Erythroblast (primary cell): ENCODE results near the gene PRDM15.

Source experiments
- DNase-seq, 2 experiments: peaks; one replicate each; lab custom pipeline; 2025; lab: John Stamatoyannopoulos, UW
- GATA1 ChIP-seq: IDR thresholded peaks from 2 replicates; pipeline ENCODE4 v1.6.1; 2011; ENCODE audit warnings: low read depth, mild to moderate bottlenecking, control low read depth, low read length, moderate library complexity
- POLR2A ChIP-seq: IDR thresholded peaks from 2 replicates; pipeline ENCODE4 v1.6.1; 2011; ENCODE audit warnings: mild to moderate bottlenecking, low read length

Gene PRDM15

GRCh38 chr21:41758550-41758949 is 120.6 kb downstream of the PRDM15 start:
- TF ChIP-seq GATA1 (no peak), POLR2A (no peak)
- DNase-seq, result no peak

GRCh38 chr21:41755934-41756773 is 123.0 kb downstream of the PRDM15 start:
- no peak for DNase-seq
- TF ChIP-seq POLR2A, result no peak
- no peak for TF ChIP-seq GATA1

GRCh38 chr21:41755258-41755933 is 123.7 kb downstream of the PRDM15 start:
- DNase-seq, result no peak
- TF ChIP-seq POLR2A, result no peak
- no peak for TF ChIP-seq GATA1

GRCh38 chr21:41754479-41754891 is 124.7 kb downstream of the PRDM15 start:
- TF ChIP-seq POLR2A (no peak), GATA1 (no peak)
- DNase-seq, result no peak

GRCh38 chr21:41753006-41753898 is 125.9 kb downstream of the PRDM15 start:
- TF ChIP-seq GATA1 (no peak), POLR2A (no peak)
- no peak for DNase-seq

GRCh38 chr21:41752231-41752681 is 126.9 kb downstream of the PRDM15 start:
- no peak for DNase-seq
- TF ChIP-seq GATA1, result no peak

GRCh38 chr21:41751611-41752011 is 127.5 kb downstream of the PRDM15 start:
- no peak for DNase-seq
- TF ChIP-seq GATA1, result no peak
- TF ChIP-seq POLR2A, result no peak

GRCh38 chr21:41750532-41751151 is 128.5 kb downstream of the PRDM15 start:
- TF ChIP-seq POLR2A, result no peak
- no peak for TF ChIP-seq GATA1
- DNase-seq, result no peak

- DNase-seq, result no peak
- TF ChIP-seq POLR2A, result no peak
- no peak for TF ChIP-seq GATA1
Observed at GRCh38 chr21:41750051-41750450, 129.1 kb downstream of the PRDM15 start.

- no peak for TF ChIP-seq GATA1
- TF ChIP-seq POLR2A, result no peak
- no peak for DNase-seq
Observed at GRCh38 chr21:41749286-41749685, 129.9 kb downstream of the PRDM15 start.
